C4-2B (cell line): ENCODE measurements around the gene COL2A1.
A peak's percentile ranks its signal among the peaks of the same experiment; 100 is the strongest.
"Not testable (repeated sequence)": the region's sequence is repeated elsewhere in the genome, so short reads cannot be mapped to it uniquely, and the experiment has no call there.

ENCODE experiments used
- H3K27ac ChIP-seq: fragments of 450-650 bp; 2 replicates; pipeline ENCODE4 v1.5.1; 2017
- CTCF ChIP-seq: fragments of 450-650 bp; conservative IDR thresholded peaks from 2 replicates; pipeline ENCODE4 v1.5.1; 2017; ENCODE audit warnings: mild to moderate bottlenecking
- ZFX ChIP-seq: fragments of 450-650 bp; IDR thresholded peaks from 2 replicates; pipeline ENCODE4 v1.6.1; 2017

Gene COL2A1

GRCh38 chr12:47970843-47971242 is 33.4 kb downstream of the COL2A1 start:
- no peak overlapping the region for H3K27ac ChIP-seq
- TF ChIP-seq CTCF (no peak), ZFX (no peak)

GRCh38 chr12:47969845-47970244 is 34.4 kb downstream of the COL2A1 start:
- no peak overlapping the region for H3K27ac ChIP-seq
- no peak for TF ChIP-seq CTCF
- no peak for TF ChIP-seq ZFX

GRCh38 chr12:47967461-47968321 is 36.6 kb downstream of the COL2A1 start:
- H3K27ac ChIP-seq: no peak overlapping the region
- TF ChIP-seq ZFX (no peak), CTCF (no peak)

- no peak overlapping the region for H3K27ac ChIP-seq
- no peak for TF ChIP-seq ZFX
- TF ChIP-seq CTCF: no peak
Measured at GRCh38 chr12:47965581-47965980, 38.7 kb downstream of the COL2A1 start.

- H3K27ac ChIP-seq: peak overlapping the region; percentile 87
- TF ChIP-seq ZFX: no peak
- TF ChIP-seq CTCF: no peak
Measured at GRCh38 chr12:47964106-47964728, 40.1 kb downstream of the COL2A1 start.

- H3K27ac ChIP-seq: peak within 1 kb of the TSS; percentile 87
- TF ChIP-seq ZFX (peak; percentile 62), CTCF (peak; percentile 100)
Measured at GRCh38 chr12:47963340-47964040, 40.8 kb downstream of the COL2A1 start, which contains the start of gene TMEM106C. TSS of gene TMEM106C (plus strand) at chr12:47963596. CDS start at chr12:47964237, 641 bp downstream.

- no peak for TF ChIP-seq ZFX
- no peak for TF ChIP-seq CTCF
- no peak overlapping the region for H3K27ac ChIP-seq
Measured at GRCh38 chr12:47962198-47962597, 42.1 kb downstream of the COL2A1 start.

- H3K27ac ChIP-seq: not testable (repeated sequence)
Measured at GRCh38 chr12:47957671-47958070, 46.6 kb downstream of the COL2A1 start.
